ENCODE results near the gene RAI1. TPM values are rescaled to one million over a fixed set of nuclear protein-coding genes. Genes with fewer than 3 reads are reported as not detected.
A peak's percentile ranks its signal among the peaks of the same experiment; 100 is the strongest.

The RAI1 gene
- total RNA-seq, 8 experiments from 2014 or later, result 5.4 to 32.0 (median 20.4) TPM

- ATAC-seq (replicated peaks in 6 of 8), result no peak
- peak overlapping the region; percentile 43 to 87 for H3K27ac ChIP-seq
- peaks cover 76% of the 10 kb centered on the region in 2 donors for H3K4me1 ChIP-seq (replicated peaks in 1 of 2)
- no peak overlapping the region for H3K4me3 ChIP-seq
- in situ Hi-C loops (cut with MboI; ENCODE audit: low pct_unique_long_range_greater_than_20kb in 2 of 9, low sequenced_read_pairs in 9 of 9, unreplicated experiment in 9 of 9), result no loop called here
- WGBS, 10 experiments, result 60 to 100% (median 83%) methylated on average over 1 to 6 of the region's 14 CpGs; no CpG with 5 or more reads in 4 of the 10 experiments
Measured at GRCh38 chr17:17768424-17769088, 87.3 kb downstream of the RAI1 start.

GRCh38 chr17:17769869-17770631 is 88.8 kb downstream of the RAI1 start:
- Histone ChIP-seq H3K4me1 (replicated peaks in 1 of 2) (peaks cover 76 to 78% of the 10 kb centered on the region in 2 donors), H3K27ac (peak overlapping the region; percentile 64 to 87), H3K4me3 (no peak overlapping the region)
- in situ Hi-C loops (cut with MboI; ENCODE audit: low pct_unique_long_range_greater_than_20kb in 2 of 9, low sequenced_read_pairs in 9 of 9, unreplicated experiment in 9 of 9), result loop anchor here in 1 of 9 experiments (10.0 kb wide), 1 partner anchor 85 kb away; the partner anchor contains the start of gene RAI1
- 20 to 33% methylated on average over 1 to 3 of the region's 25 CpGs; no CpG with 5 or more reads in 8 of the 10 experiments for WGBS, 10 experiments
- peak in 5 of 8 experiments; percentile 11 to 56 (median 38) for ATAC-seq (replicated peaks in 6 of 8)

- H3K27ac ChIP-seq, result peak overlapping the region; percentile 64 to 87
- in situ Hi-C loops (cut with MboI; ENCODE audit: low pct_unique_long_range_greater_than_20kb in 2 of 9, low sequenced_read_pairs in 9 of 9, unreplicated experiment in 9 of 9), result loop anchor here in 1 of 9 experiments (10.0 kb wide), 1 partner anchor 86 kb away; the partner anchor contains the start of gene RAI1
- no peak overlapping the region for H3K4me3 ChIP-seq
- peak in 5 of 8 experiments; percentile 10 to 66 (median 28) for ATAC-seq (replicated peaks in 6 of 8)
- H3K4me1 ChIP-seq (replicated peaks in 1 of 2), result peaks cover 71 to 73% of the 10 kb centered on the region in 2 donors
- WGBS, 10 experiments, result 40 to 60% methylated on average over 1 of the region's 13 CpGs; no CpG with 5 or more reads in 8 of the 10 experiments
Measured at GRCh38 chr17:17770632-17771044, 89.4 kb downstream of the RAI1 start.

GRCh38 chr17:17771498-17772201 is 90.4 kb downstream of the RAI1 start:
- Histone ChIP-seq H3K27ac (peak overlapping the region; percentile 64 to 87), H3K4me3 (no peak overlapping the region), H3K4me1 (replicated peaks in 1 of 2) (peaks cover 61 to 63% of the 10 kb centered on the region in 2 donors)
- 88 to 100% (median 100%) methylated on average over 1 to 5 of the region's 10 CpGs; no CpG with 5 or more reads in 5 of the 10 experiments for WGBS, 10 experiments
- ATAC-seq (replicated peaks in 6 of 8), result no peak
- in situ Hi-C loops (cut with MboI; ENCODE audit: low pct_unique_long_range_greater_than_20kb in 2 of 9, low sequenced_read_pairs in 9 of 9, unreplicated experiment in 9 of 9), result loop anchor here in 1 of 9 experiments (10.0 kb wide), 1 partner anchor 87 kb away; the partner anchor contains the start of gene RAI1

DNA sequence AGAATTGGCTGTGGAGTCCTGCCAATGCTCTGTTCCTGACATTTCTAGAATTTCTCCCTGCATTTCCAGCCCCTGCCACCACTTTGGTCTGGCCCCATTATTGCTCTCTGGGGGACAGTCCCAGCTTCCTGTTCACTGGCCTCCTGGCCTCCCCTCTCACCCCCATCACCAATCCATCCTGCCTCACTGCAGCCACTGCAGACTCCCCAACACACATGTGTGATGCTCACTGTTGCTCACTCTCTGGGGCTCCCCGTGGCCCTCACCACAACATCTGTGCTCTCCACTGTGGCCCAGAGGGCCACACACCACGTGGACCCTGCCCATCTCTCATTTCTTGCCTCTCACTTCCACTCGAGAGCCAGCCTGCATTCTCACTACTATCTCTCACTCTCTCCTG is 91.0 kb downstream of the RAI1 start:
- Histone ChIP-seq H3K27ac (peak overlapping the region; percentile 58 to 87), H3K4me3 (no peak overlapping the region), H3K4me1 (replicated peaks in 1 of 2) (peaks cover 55 to 57% of the 10 kb centered on the region in 2 donors)
- in situ Hi-C loops (cut with MboI; ENCODE audit: low pct_unique_long_range_greater_than_20kb in 2 of 9, low sequenced_read_pairs in 9 of 9, unreplicated experiment in 9 of 9), result loop anchor here in 1 of 9 experiments (10.0 kb wide), 1 partner anchor 87 kb away; the partner anchor contains the start of gene RAI1
- no peak for ATAC-seq (replicated peaks in 6 of 8)
- WGBS, 10 experiments, result 67 to 100% (median 93%) methylated on average over 1 to 3 of the region's 3 CpGs; no CpG with 5 or more reads in 6 of the 10 experiments

DNA sequence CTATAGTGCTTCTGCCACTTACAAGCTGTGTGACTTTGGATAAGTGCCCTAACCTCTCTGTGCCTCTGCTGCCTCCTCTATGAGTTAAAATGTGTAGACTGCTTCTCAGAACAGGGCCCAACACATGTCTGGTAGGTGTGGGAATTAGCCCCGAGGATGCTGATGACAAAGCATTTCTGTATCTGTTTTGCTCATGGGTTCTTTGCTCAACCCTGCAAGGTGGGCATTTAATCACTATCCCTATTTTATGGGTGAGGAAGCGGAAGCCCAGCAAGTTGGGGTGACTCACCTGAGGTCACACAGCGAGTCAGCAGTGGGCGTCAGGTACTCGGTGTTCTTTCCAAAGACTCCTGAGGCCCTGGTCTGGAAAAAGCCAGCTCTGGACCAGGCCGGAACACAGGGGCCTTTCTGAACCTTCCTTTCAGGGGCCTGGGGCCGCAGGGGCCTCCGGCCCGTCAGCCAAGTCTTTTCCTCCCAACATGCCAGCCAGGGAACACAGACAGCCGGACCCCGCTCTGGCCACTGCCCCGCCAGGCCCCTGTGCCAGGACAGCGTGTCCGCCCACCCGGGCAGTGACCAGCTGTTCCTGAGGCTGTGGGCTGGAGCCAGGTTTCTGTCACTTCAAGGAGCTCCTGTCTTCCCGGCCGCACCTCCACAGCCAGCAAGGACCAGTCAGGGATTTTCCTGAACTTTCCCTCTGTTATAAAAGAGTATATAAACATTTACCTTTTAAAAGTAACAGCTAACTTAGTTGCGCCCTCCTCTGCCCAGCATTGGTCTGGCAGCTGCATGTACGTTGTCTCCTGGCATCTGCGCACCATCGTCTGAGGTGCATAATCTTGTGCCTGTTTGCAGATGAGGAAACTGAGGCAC is 93.0 kb downstream of the RAI1 start:
- in situ Hi-C loops (cut with MboI; ENCODE audit: low pct_unique_long_range_greater_than_20kb in 2 of 9, low sequenced_read_pairs in 9 of 9, unreplicated experiment in 9 of 9), result loop anchor here in 1 of 9 experiments (10.0 kb wide), 1 partner anchor 89 kb away; the partner anchor contains the start of gene RAI1
- peaks cover 39 to 46% of the 10 kb centered on the region in 2 donors for H3K4me1 ChIP-seq (replicated peaks in 1 of 2)
- peak overlapping the region in 1 of 2 donors; percentile 14 for H3K27ac ChIP-seq
- WGBS, 10 experiments, result 10 to 100% (median 72%) methylated on average over 1 to 17 of the region's 21 CpGs; no CpG with 5 or more reads in 2 of the 10 experiments
- H3K4me3 ChIP-seq, result no peak overlapping the region
- ATAC-seq (replicated peaks in 6 of 8), result peak in 3 of 8 experiments; percentile 12 to 41 (median 31)

DNA sequence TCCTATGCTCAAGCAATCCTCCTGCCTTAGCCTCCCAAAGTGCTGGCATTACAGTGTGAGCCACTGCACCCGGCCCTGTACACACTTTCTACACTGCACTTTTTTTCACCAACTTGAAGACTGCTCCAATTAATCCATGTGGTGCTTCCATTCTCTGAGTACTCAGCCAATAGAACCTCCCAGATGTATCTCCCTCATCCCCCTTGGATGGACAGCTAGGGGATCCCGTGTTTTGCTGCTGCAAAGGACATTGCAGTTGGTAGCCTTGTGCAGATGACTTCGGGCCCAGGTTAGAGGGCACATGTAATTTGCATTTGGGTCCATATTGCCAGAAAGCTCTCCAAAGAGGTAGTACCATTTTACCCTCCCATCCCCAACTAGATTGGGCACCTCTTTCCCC is 95.6 kb downstream of the RAI1 start:
- in situ Hi-C loops (cut with MboI; ENCODE audit: low pct_unique_long_range_greater_than_20kb in 2 of 9, low sequenced_read_pairs in 9 of 9, unreplicated experiment in 9 of 9), result loop anchor here in 1 of 9 experiments (10.0 kb wide), 1 partner anchor 92 kb away; the partner anchor contains the start of gene RAI1
- no peak for ATAC-seq (replicated peaks in 6 of 8)
- H3K4me1 ChIP-seq (replicated peaks in 1 of 2), result peaks cover 31 to 39% of the 10 kb centered on the region in 2 donors
- 0 to 100% (median 43%) methylated on average over 1 to 2 of the region's 3 CpGs; no CpG with 5 or more reads in 3 of the 10 experiments for WGBS, 10 experiments
- H3K4me3 ChIP-seq, result no peak overlapping the region
- no peak overlapping the region for H3K27ac ChIP-seq

- in situ Hi-C loops (cut with MboI; ENCODE audit: low pct_unique_long_range_greater_than_20kb in 2 of 9, low sequenced_read_pairs in 9 of 9, unreplicated experiment in 9 of 9), result loop anchor here in 1 of 9 experiments (10.0 kb wide), 1 partner anchor 94 kb away; the partner anchor contains the start of gene RAI1
- 60 to 100% (median 85%) methylated on average over 1 to 4 of the region's 8 CpGs; no CpG with 5 or more reads in 7 of the 10 experiments for whole genome bisulfite sequencing, 10 experiments
- no peak overlapping the region for H3K27ac ChIP-seq
- H3K4me3 ChIP-seq, result no peak overlapping the region
- H3K4me1 ChIP-seq (replicated peaks in 1 of 2), result peaks cover 23 to 31% of the 10 kb centered on the region in 2 donors
- peak in 2 of 8 experiments; percentile 2 to 32 for ATAC-seq (replicated peaks in 6 of 8)
Measured at GRCh38 chr17:17778308-17779014, 97.2 kb downstream of the RAI1 start.

GRCh38 chr17:17779015-17779611 is 97.9 kb downstream of the RAI1 start:
- Histone ChIP-seq H3K27ac (no peak overlapping the region), H3K4me1 (replicated peaks in 1 of 2) (peaks cover 26 to 34% of the 10 kb centered on the region in 2 donors), H3K4me3 (no peak overlapping the region)
- ATAC-seq (replicated peaks in 6 of 8), result no peak
- in situ Hi-C loops (cut with MboI; ENCODE audit: low pct_unique_long_range_greater_than_20kb in 2 of 9, low sequenced_read_pairs in 9 of 9, unreplicated experiment in 9 of 9), result loop anchor here in 1 of 9 experiments (10.0 kb wide), 1 partner anchor 94 kb away; the partner anchor contains the start of gene RAI1
- 20 to 94% (median 84%) methylated on average over 1 to 8 of the region's 16 CpGs; no CpG with 5 or more reads in 6 of the 10 experiments for WGBS, 10 experiments

DNA sequence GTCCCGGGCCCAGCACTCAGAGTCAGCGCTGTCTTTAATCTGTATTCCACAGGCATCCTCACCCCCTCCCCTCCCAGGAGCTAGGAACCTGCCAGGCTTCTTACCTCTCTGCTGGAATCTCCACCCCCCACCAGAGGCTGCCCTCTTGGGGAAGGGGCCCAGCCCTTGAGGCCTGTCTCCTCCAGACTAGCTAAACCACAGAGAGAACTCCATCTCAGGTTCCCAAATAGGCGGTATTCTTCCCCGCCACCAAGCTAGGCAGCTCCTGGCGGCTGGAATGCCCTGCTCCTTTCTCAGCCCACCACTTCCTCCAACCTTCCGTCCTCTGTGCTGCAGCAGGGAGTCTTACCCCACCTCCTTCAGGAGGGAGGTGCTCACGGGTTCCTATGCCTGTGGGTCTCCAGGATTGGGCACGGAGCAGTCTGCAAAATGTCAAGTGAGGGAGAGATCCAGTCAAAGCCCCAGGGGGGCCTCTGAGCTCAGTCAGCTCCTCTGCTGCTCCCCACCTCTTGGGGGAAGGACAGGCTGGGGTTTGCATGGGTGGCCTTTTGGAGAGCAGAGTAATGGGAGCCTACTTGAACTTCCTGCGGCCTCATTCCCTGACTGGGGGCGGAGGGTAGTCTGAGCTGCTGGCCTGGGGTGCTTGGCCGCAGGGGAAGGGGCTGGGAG is 99.8 kb downstream of the RAI1 start:
- peak overlapping the region; percentile 37 to 39 (median 39) for H3K4me3 ChIP-seq
- whole genome bisulfite sequencing, 10 experiments, result 7 to 50% (median 10%) methylated on average over 1 to 3 of the region's 11 CpGs; no CpG with 5 or more reads in 7 of the 10 experiments
- peak overlapping the region; percentile 86 to 93 for H3K27ac ChIP-seq
- H3K4me1 ChIP-seq (replicated peaks in 1 of 2), result peaks cover 45 to 51% of the 10 kb centered on the region in 2 donors
- in situ Hi-C loops (cut with MboI; ENCODE audit: low pct_unique_long_range_greater_than_20kb in 2 of 9, low sequenced_read_pairs in 9 of 9, unreplicated experiment in 9 of 9), result no loop called here
- peak in 3 of 8 experiments; percentile 3 to 9 (median 3) for ATAC-seq (replicated peaks in 6 of 8)

Data from motor neuron (in vitro differentiated cells).